Neural progenitor cell (in vitro differentiated cells): ENCODE measurements around the gene IGSF9.

ENCODE experiments used
- EZH2 ChIP-seq: fragments of 200-600 bp; sonication (generic); IDR thresholded peaks from 2 replicates; pipeline ENCODE4 v1.6.1; 2017; ENCODE audit warnings: antibody characterized with exemption, mild to moderate bottlenecking, moderate library complexity
- EZH2phosphoT487 ChIP-seq: fragments of 200-600 bp; sonication (generic); IDR thresholded peaks from 2 replicates; pipeline ENCODE4 v1.6.1; 2017; ENCODE audit warnings: antibody characterized with exemption
- TF ChIP-seq, protein P1 (sequence below): fragments of 200-600 bp; sonication (generic); IDR thresholded peaks from 2 replicates; pipeline ENCODE4 v1.5.1; 2017; ENCODE audit warnings: antibody characterized with exemption, mild to moderate bottlenecking

DNA sequence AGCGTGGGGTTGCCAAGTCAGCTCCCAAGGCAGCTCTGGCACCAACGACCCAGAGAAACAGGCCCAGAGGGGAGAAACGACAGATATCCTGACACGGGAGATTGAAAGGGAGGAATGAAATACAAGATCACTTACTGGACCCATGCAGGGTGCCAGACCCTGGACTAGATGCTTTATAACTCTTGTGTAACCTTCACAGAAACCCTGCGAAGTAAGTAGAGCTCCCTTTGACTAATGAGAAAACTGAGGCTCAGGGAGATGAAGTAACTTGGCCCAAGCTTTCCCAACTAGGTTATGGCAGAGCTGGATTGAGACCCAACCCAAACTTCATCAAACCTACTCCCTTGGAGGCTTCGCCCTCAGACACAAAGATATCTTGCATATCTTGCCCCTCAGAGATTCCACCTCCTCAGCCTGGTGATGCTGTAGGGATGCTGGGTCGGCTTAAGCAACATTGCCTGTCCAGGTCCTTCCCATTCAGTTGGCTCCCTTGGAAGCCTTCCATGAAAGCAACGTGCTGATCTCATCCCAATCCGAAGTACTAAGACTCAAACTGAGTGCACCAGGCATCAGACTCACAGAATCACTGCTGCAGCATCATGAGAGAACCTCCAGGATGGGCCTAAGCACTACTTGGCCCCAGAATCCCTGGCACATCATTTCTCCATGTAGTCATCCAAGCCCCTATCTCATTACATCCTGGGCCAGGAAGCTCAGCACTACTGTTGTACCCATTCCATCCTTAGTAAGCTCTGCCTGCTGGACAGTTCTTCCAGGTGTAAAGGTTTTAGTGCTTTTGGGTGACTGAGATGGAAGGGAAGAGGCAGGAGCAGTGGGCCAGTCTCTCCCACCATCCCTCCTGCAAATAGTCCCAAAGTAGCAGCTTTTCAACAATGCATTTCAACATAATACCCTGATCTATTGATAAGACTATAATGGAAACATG, 1.1 kb upstream of the IGSF9 start:
- TF ChIP-seq EZH2 (no peak), EZH2phosphoT487 (no peak)
- TF ChIP-seq, protein P1, sequence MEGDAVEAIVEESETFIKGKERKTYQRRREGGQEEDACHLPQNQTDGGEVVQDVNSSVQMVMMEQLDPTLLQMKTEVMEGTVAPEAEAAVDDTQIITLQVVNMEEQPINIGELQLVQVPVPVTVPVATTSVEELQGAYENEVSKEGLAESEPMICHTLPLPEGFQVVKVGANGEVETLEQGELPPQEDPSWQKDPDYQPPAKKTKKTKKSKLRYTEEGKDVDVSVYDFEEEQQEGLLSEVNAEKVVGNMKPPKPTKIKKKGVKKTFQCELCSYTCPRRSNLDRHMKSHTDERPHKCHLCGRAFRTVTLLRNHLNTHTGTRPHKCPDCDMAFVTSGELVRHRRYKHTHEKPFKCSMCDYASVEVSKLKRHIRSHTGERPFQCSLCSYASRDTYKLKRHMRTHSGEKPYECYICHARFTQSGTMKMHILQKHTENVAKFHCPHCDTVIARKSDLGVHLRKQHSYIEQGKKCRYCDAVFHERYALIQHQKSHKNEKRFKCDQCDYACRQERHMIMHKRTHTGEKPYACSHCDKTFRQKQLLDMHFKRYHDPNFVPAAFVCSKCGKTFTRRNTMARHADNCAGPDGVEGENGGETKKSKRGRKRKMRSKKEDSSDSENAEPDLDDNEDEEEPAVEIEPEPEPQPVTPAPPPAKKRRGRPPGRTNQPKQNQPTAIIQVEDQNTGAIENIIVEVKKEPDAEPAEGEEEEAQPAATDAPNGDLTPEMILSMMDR = no peak
